NB4 (cell line): ENCODE results near the gene USP27X.
A peak's percentile ranks its signal among the peaks of the same experiment; 100 is the strongest.

Experiments used
- DNase-seq: peaks from one replicate; pipeline ENCODE4 v3.0.0; 2010; ENCODE audit warnings: low read depth
- H3K4me3 ChIP-seq: one replicate; pipeline ENCODE4 v1.5.1; 2011; ENCODE audit warnings: mild to moderate bottlenecking, low read depth, low read length, moderate library complexity
- MYC ChIP-seq: IDR thresholded peaks from 2 replicates; pipeline ENCODE4 v1.6.1; 2011; ENCODE audit warnings: low read depth, low read length
- POLR2A ChIP-seq: IDR thresholded peaks from 2 replicates; pipeline ENCODE4 v1.6.1; 2011; ENCODE audit warnings: mild to moderate bottlenecking; ENCODE audit not compliant: insufficient read length; ENCODE audit errors: extremely low read depth
- TF ChIP-seq, protein P1 (sequence below): IDR thresholded peaks from one replicate; pipeline ENCODE4 v1.5.1; 2012; ENCODE audit warnings: low read depth, low read length
- TF ChIP-seq, protein P2 (sequence below): IDR thresholded peaks from 2 replicates; pipeline ENCODE4 v1.6.1; 2011; ENCODE audit warnings: low read depth, low read length

USP27X gene

DNA sequence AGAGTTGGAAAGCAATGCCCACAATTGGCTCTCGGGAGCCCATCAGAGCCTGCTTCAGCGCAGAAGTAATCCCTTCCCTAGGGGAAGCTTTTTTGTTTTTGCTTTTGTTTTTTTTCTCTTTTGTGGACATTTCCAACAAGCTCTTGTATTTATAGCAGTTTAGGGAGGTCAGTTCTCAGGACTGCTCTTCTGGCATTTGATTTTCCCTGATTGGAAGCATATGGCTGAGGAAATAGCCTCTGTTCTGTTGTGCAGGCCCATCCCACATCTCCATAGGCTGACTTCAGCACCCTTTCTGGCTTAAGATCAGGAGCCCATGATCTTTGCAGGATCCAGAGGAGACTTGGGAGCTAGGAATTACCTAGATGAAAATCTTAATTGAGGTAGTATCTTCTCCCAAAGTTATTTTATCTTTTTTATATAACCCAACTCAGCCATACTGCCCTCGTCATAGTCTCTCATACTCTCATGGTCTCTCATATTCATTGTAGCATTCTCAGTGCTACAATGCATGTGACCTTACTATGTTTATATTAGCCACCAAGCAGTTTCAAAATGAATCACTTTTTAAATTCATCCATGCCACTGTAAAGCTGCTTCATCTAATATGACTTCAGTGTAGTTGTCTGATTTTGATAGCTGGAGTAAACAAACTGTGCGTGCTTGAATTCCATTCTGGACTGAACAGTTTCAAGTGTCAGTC, 33.4 kb upstream of the USP27X start:
- DNase-seq, result no peak
- no peak overlapping the region for H3K4me3 ChIP-seq
- TF ChIP-seq, protein P1, sequence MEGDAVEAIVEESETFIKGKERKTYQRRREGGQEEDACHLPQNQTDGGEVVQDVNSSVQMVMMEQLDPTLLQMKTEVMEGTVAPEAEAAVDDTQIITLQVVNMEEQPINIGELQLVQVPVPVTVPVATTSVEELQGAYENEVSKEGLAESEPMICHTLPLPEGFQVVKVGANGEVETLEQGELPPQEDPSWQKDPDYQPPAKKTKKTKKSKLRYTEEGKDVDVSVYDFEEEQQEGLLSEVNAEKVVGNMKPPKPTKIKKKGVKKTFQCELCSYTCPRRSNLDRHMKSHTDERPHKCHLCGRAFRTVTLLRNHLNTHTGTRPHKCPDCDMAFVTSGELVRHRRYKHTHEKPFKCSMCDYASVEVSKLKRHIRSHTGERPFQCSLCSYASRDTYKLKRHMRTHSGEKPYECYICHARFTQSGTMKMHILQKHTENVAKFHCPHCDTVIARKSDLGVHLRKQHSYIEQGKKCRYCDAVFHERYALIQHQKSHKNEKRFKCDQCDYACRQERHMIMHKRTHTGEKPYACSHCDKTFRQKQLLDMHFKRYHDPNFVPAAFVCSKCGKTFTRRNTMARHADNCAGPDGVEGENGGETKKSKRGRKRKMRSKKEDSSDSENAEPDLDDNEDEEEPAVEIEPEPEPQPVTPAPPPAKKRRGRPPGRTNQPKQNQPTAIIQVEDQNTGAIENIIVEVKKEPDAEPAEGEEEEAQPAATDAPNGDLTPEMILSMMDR, result no peak
- no peak for TF ChIP-seq MYC
- TF ChIP-seq, protein P2, sequence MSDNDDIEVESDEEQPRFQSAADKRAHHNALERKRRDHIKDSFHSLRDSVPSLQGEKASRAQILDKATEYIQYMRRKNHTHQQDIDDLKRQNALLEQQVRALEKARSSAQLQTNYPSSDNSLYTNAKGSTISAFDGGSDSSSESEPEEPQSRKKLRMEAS, result no peak
- TF ChIP-seq POLR2A, result no peak

DNA sequence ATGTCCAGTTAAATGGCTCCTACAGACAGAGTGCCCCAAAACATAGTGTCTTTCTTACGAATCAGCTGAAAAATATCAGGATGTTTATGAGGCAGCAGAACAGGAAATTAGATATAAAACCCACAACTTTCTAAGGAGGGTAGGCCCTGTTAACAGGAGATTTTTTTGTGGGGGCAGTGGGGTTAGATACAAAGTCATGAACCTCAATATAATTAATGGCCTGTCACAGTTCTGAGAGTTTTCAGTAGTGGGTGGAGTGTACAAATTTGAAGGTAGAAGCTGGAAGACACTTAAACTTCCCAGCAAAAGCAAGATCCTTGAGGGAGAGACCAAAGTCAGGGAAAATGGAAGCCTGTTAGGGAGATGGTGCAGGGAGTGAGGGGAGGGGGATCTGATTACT, 32.8 kb upstream of the USP27X start:
- H3K4me3 ChIP-seq, result no peak overlapping the region

DNA sequence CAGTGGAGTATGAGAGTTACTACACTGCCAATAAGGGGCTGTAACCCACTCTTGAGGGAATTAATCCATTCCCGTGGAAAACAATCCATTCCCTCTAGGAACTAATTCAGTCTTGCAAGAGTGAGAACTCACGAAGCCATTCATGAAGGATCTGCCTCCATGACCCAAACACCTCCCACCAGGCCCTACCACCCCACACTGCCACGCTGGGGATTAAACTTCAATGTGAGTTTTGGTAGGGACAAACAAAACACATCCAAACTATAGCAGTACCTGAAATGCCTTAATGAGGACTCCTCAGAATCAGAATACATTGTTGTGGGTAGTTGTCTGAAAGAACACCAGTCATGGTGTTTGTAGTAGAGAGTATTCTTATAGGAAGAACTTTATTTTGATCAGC, 31.0 kb upstream of the USP27X start:
- DNase-seq, result no peak
- TF ChIP-seq POLR2A (no peak), MYC (no peak)
- TF ChIP-seq, protein P1, result no peak
- TF ChIP-seq, protein P2, result no peak
- H3K4me3 ChIP-seq, result no peak overlapping the region

More for the DNA sequence above, 32.8 kb upstream of the USP27X start:
- TF ChIP-seq, protein P1, result no peak
- DNase-seq, result no peak

DNA sequence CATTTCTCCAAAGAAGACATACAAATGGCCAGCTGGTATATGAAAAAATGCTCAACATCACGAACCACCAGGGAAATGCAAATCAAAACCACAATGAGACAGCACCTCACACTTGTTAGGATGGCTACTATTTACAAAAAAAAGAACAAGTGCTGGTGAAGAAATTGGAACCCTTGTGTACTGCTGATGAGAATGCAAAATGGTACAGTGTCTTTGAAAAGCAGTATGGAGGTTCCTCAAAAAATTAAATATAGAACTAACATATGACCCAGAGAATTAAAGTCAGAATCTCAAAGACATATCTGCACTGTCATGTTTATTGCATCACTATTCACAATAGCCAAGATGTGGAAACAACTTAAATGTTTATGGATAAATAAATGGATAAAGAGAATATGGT, 29.3 kb upstream of the USP27X start:
- H3K4me3 ChIP-seq, result no peak overlapping the region
- DNase-seq, result peak; percentile 3
- TF ChIP-seq POLR2A (no peak), MYC (no peak)
- TF ChIP-seq, protein P1, result no peak
- TF ChIP-seq, protein P2, result no peak

DNA sequence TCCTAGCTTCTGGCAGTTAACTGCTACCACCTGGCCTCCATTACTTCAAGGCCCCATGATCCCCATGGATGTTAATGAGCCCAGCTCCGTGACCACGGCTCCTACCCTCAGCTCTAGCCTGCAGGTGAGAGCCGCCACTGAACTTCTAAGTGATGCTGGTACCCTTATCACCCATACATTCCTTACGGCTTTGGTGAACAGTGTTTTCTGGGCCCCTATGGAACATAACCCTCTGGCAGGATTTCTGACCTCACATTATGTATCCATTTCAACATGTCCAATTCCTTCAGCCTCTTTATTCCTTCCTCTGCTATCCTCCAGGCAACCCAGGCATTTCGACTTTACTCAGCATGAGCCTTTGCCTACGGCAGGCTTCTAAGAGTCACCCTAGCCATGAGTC, 25.6 kb upstream of the USP27X start:
- DNase-seq, result no peak
- H3K4me3 ChIP-seq, result no peak overlapping the region
- TF ChIP-seq, protein P2, result no peak
- no peak for TF ChIP-seq POLR2A

DNA sequence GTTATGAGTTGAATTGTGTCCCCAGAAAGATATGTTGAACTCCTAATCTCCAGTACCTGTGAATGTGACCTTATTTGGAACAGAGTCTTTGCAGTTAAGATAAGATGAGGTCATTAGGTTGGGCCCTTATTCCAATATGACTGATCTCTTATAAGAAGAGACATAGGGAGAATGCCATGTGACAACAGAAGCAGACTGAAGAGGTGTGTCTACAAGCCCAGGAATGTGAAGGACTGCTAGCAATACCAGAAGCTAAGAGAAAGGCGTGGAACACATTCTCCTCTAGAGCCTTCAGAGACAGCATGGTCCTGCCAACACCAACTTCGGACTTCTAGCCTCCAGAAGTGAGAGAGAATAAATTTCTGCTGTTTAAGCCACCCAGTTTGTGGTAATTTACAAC, 22.5 kb upstream of the USP27X start:
- no peak for DNase-seq
- no peak overlapping the region for H3K4me3 ChIP-seq
- TF ChIP-seq MYC, result no peak
- TF ChIP-seq, protein P1, result no peak
- TF ChIP-seq POLR2A, result no peak
- TF ChIP-seq, protein P2, result no peak
